GM23338 (cell line): Measurements from ENCODE around the gene IL4I1. TPM values are rescaled to one million over a fixed set of nuclear protein-coding genes. Genes with fewer than 3 reads are reported as not detected.

Experiments used
- ATAC-seq: fragments of 200-7000 bp; cut with Tn5 transposase; 3 replicates; pipeline ENCODE4 v1.9.1; 2020
- DNase-seq: peaks from one replicate; pipeline ENCODE4 v3.0.0-alpha.2; 2015; ENCODE audit warnings: low spot score
- H2AFZ ChIP-seq: fragments of 200-600 bp; sonication (generic); 2 replicates; pipeline ENCODE4 v1.8.0; 2016; ENCODE audit warnings: antibody characterized with exemption, mild to moderate bottlenecking, moderate library complexity
- H3F3A ChIP-seq: fragments of 200-600 bp; sonication (generic); replicated peaks from 2 replicates; pipeline ENCODE4 v1.8.0; 2017; ENCODE audit warnings: antibody characterized with exemption, mixed run types, low read depth
- H3K27ac ChIP-seq: fragments of 200-600 bp; sonication (generic); 2 replicates; pipeline ENCODE4 v1.6.1; 2016; ENCODE audit warnings: low read depth
- H3K27me3 ChIP-seq: fragments of 200-600 bp; sonication (generic); 2 replicates; pipeline ENCODE4 v1.8.0; 2016; ENCODE audit warnings: mild to moderate bottlenecking, mixed run types, moderate library complexity; ENCODE audit not compliant: insufficient read depth
- H3K36me3 ChIP-seq: fragments of 200-600 bp; sonication (generic); 2 replicates; pipeline ENCODE4 v1.8.0; 2016; ENCODE audit warnings: mild to moderate bottlenecking; ENCODE audit not compliant: insufficient read depth
- H3K4me1 ChIP-seq: fragments of 200-600 bp; sonication (generic); 2 replicates; pipeline ENCODE4 v1.8.0; 2016; ENCODE audit warnings: mild to moderate bottlenecking, moderate library complexity; ENCODE audit not compliant: insufficient read depth
- H3K4me2 ChIP-seq: fragments of 200-600 bp; sonication (generic); 2 replicates; pipeline ENCODE4 v1.7.1; 2017; ENCODE audit warnings: mixed run types
- H3K4me3 ChIP-seq: fragments of 200-600 bp; sonication (generic); 2 replicates; pipeline ENCODE4 v1.6.1; 2016; ENCODE audit warnings: mixed run types
- H3K79me2 ChIP-seq: fragments of 200-600 bp; sonication (generic); replicated peaks from 2 replicates; pipeline ENCODE4 v1.8.0; 2017; ENCODE audit warnings: mild to moderate bottlenecking; ENCODE audit not compliant: insufficient read depth
- H3K9me2 ChIP-seq: fragments of 200-600 bp; sonication (generic); 2 replicates; pipeline ENCODE4 v1.8.0; 2017; ENCODE audit not compliant: insufficient read depth
- H4K20me1 ChIP-seq: fragments of 200-600 bp; sonication (generic); replicated peaks from 2 replicates; pipeline ENCODE4 v1.8.0; 2017; ENCODE audit warnings: mild to moderate bottlenecking; ENCODE audit not compliant: insufficient read depth
- H3K27ac Mint-ChIP-seq: 2 replicates; pipeline ENCODE4 v1.8.0; 2020; ENCODE audit warnings: inconsistent platforms, mild to moderate bottlenecking, moderate library complexity, mixed read lengths
- H3K27me3 Mint-ChIP-seq: 3 replicates; pipeline ENCODE4 v1.8.0; 2022; ENCODE audit warnings: low read depth, mild to moderate bottlenecking, moderate library complexity, mixed read lengths, inconsistent platforms; ENCODE audit not compliant: insufficient read depth, poor library complexity
- H3K36me3 Mint-ChIP-seq: 3 replicates; pipeline ENCODE4 v1.8.0; 2021; ENCODE audit warnings: low read depth, mild to moderate bottlenecking, inconsistent platforms, moderate library complexity, mixed read lengths
- H3K4me1 Mint-ChIP-seq: 3 replicates; pipeline ENCODE4 v1.8.0; 2020; ENCODE audit warnings: mild to moderate bottlenecking, inconsistent platforms, mixed read lengths
- H3K4me3 Mint-ChIP-seq: 3 replicates; pipeline ENCODE4 v1.8.0; 2021; ENCODE audit warnings: moderate library complexity, mild to moderate bottlenecking, inconsistent platforms, mixed read lengths
- H3K9me3 Mint-ChIP-seq: 3 replicates; pipeline ENCODE4 v1.8.0; 2020; ENCODE audit warnings: moderate library complexity, mild to moderate bottlenecking, inconsistent platforms, mixed read lengths
- CREB1 ChIP-seq: fragments of 250-450 bp; sonication (Bioruptor Pico); IDR thresholded peaks from 2 replicates; pipeline ENCODE4 v1.5.0; 2020; ENCODE audit warnings: low read depth, mild to moderate bottlenecking, moderate library complexity
- EZH2 ChIP-seq: fragments of 200-600 bp; sonication (generic); IDR thresholded peaks from one replicate; pipeline ENCODE4 v1.8.0; 2017; ENCODE audit warnings: antibody characterized with exemption, mild to moderate bottlenecking, low read depth; ENCODE audit not compliant: unreplicated experiment
- JUNB ChIP-seq: IDR thresholded peaks from one replicate; pipeline ENCODE4 v1.6.1; 2016; ENCODE audit warnings: antibody characterized with exemption; ENCODE audit not compliant: unreplicated experiment
- POLR2AphosphoS5 ChIP-seq: IDR thresholded peaks from 2 replicates; pipeline ENCODE4 v1.6.1; 2016; ENCODE audit warnings: antibody characterized with exemption, low read depth
- ZNF114 ChIP-seq: fragments of 250-450 bp; sonication (Bioruptor Pico); IDR thresholded peaks from 2 replicates; pipeline ENCODE4 v1.5.0; 2020; ENCODE audit warnings: mild to moderate bottlenecking, moderate library complexity
- ZNF462 ChIP-seq: fragments of 250-450 bp; sonication (Bioruptor Pico); IDR thresholded peaks from 2 replicates; pipeline ENCODE4 v1.5.0; 2020; ENCODE audit warnings: mild to moderate bottlenecking, moderate library complexity
- polyA plus RNA-seq: library from polyadenylated mRNA; unstranded; fragments of >200 nt; fragmentation: Nextera tagmentation; extraction: Ambion mirVana; gene quantifications from 2 replicates; pipeline ENCODE4 v1.2.1, GENCODE V29; 2016
- total RNA-seq: library from RNA; depleted of rRNA; stranded (reverse); fragments of >200 nt; shearing (Covaris generic); gene quantifications from 2 replicates; pipeline ENCODE4 v1.2.3, GENCODE V29; 2014
- TF ChIP-seq, protein P1 (sequence below): IDR thresholded peaks from one replicate; pipeline ENCODE4 v1.6.1; 2018; ENCODE audit warnings: antibody characterized with exemption; ENCODE audit not compliant: unreplicated experiment

The IL4I1 gene
- total and polyA plus RNA-seq, 2 experiments from 2014 or later = 0.60 to 0.69 TPM

- H3F3A ChIP-seq = peaks cover 15% of the 10 kb centered on the region; the same call in 1 of the 2 replicates
- Mint-ChIP-seq H3K4me3 (no peak overlapping the region), H3K27me3 (peaks cover 18% of the 10 kb centered on the region), H3K27ac (no peak overlapping the region), H3K4me1 (peaks cover 22% of the 10 kb centered on the region), H3K36me3 (peaks cover 16% of the 10 kb centered on the region; the same call in 2 of the 3 replicates), H3K9me3 (peaks cover 5% of the 10 kb centered on the region; the same call in 2 of the 3 replicates)
- no peak overlapping the region for H3K27ac ChIP-seq
- no peaks in the 10 kb centered on the region for H3K36me3 ChIP-seq
- H4K20me1 ChIP-seq = no peaks in the 10 kb centered on the region; the same call in 1 of the 2 replicates
- peaks cover 13% of the 10 kb centered on the region; the same call in 1 of the 2 replicates for H3K4me1 ChIP-seq
- H3K79me2 ChIP-seq = peaks cover 19% of the 10 kb centered on the region
- H3K4me2 ChIP-seq = no peak overlapping the region
- ATAC-seq (no peak), DNase-seq (no peak)
- no peak for TF ChIP-seq ZNF114 (CRISPR knock-in tag)
- H3K4me3 ChIP-seq = no peak overlapping the region
- H3K9me2 ChIP-seq = no peaks in the 10 kb centered on the region
- no peak overlapping the region for H2AFZ ChIP-seq
- no peaks in the 10 kb centered on the region for H3K27me3 ChIP-seq
Measured at GRCh38 chr19:49873129-49873521, 23.6 kb downstream of the IL4I1 start.

- Mint-ChIP-seq H3K36me3 (peaks cover 14% of the 10 kb centered on the region; the same call in 1 of the 3 replicates), H3K4me1 (peaks cover 20% of the 10 kb centered on the region), H3K9me3 (peaks cover 7% of the 10 kb centered on the region), H3K27ac (no peak overlapping the region), H3K27me3 (peaks cover 23% of the 10 kb centered on the region), H3K4me3 (no peak overlapping the region)
- Histone ChIP-seq H2AFZ (no peak overlapping the region), H3K4me2 (no peak overlapping the region), H3K9me2 (no peaks in the 10 kb centered on the region), H3K27me3 (no peaks in the 10 kb centered on the region), H4K20me1 (no peaks in the 10 kb centered on the region; the same call in 1 of the 2 replicates), H3K27ac (no peak overlapping the region), H3K79me2 (peaks cover 19% of the 10 kb centered on the region), H3K36me3 (no peaks in the 10 kb centered on the region), H3F3A (peaks cover 16% of the 10 kb centered on the region), H3K4me1 (peaks cover 13% of the 10 kb centered on the region; the same call in 1 of the 2 replicates), H3K4me3 (no peak overlapping the region)
- ATAC-seq = no peak
- no peak for DNase-seq
- TF ChIP-seq JUNB = no peak
- no peak for TF ChIP-seq ZNF114 (CRISPR knock-in tag)
- TF ChIP-seq POLR2AphosphoS5 = no peak
- no peak for TF ChIP-seq ZNF462 (CRISPR knock-in tag)
- TF ChIP-seq EZH2 = no peak
- TF ChIP-seq, protein P1, sequence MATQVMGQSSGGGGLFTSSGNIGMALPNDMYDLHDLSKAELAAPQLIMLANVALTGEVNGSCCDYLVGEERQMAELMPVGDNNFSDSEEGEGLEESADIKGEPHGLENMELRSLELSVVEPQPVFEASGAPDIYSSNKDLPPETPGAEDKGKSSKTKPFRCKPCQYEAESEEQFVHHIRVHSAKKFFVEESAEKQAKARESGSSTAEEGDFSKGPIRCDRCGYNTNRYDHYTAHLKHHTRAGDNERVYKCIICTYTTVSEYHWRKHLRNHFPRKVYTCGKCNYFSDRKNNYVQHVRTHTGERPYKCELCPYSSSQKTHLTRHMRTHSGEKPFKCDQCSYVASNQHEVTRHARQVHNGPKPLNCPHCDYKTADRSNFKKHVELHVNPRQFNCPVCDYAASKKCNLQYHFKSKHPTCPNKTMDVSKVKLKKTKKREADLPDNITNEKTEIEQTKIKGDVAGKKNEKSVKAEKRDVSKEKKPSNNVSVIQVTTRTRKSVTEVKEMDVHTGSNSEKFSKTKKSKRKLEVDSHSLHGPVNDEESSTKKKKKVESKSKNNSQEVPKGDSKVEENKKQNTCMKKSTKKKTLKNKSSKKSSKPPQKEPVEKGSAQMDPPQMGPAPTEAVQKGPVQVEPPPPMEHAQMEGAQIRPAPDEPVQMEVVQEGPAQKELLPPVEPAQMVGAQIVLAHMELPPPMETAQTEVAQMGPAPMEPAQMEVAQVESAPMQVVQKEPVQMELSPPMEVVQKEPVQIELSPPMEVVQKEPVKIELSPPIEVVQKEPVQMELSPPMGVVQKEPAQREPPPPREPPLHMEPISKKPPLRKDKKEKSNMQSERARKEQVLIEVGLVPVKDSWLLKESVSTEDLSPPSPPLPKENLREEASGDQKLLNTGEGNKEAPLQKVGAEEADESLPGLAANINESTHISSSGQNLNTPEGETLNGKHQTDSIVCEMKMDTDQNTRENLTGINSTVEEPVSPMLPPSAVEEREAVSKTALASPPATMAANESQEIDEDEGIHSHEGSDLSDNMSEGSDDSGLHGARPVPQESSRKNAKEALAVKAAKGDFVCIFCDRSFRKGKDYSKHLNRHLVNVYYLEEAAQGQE = no peak
- TF ChIP-seq CREB1 = no peak
Measured at GRCh38 chr19:49872245-49873128, 24.2 kb downstream of the IL4I1 start.
